Keratinocyte (primary cell): ENCODE data around the gene PPP1R16B. TPM values are rescaled to one million over a fixed set of nuclear protein-coding genes. Genes with fewer than 3 reads are reported as not detected.

Experiments used
- DNase-seq: peaks from one replicate; pipeline ENCODE4 v3.0.0-alpha.2; 2011; ENCODE audit warnings: low read depth, missing footprints, low spot score
- FAIRE-seq: peaks from 2 replicates; lab custom pipeline; 2011; peaks lifted over from hg19 to GRCh38; lab: Jason Lieb, UNC
- H2AFZ ChIP-seq: 2 replicates; pipeline ENCODE4 v1.6.0; 2012; ENCODE audit warnings: low read length, control low read depth, inconsistent platforms; ENCODE audit not compliant: control insufficient read depth
- H3K27ac ChIP-seq: 2 replicates; pipeline ENCODE4 v1.5.1; 2011; ENCODE audit warnings: low read length; ENCODE audit not compliant: control insufficient read depth, insufficient read depth
- H3K27me3 ChIP-seq: 3 replicates; pipeline ENCODE4 v1.6.0; 2011; ENCODE audit warnings: low read length; ENCODE audit not compliant: control insufficient read depth, insufficient read depth; ENCODE audit errors: extremely low read depth
- H3K36me3 ChIP-seq, 2 experiments: 2 replicates in 1 of 2; 3 replicates in 1 of 2; pipeline ENCODE4 v1.5.1; 2011; ENCODE audit warnings: low read length in 2 of 2, mild to moderate bottlenecking in 1 of 2; ENCODE audit not compliant: control insufficient read depth in 2 of 2, insufficient read depth in 2 of 2; ENCODE audit errors: extremely low read depth in 1 of 2
- H3K4me1 ChIP-seq: 3 replicates; pipeline ENCODE4 v1.5.1; 2011; ENCODE audit warnings: low read length; ENCODE audit not compliant: control insufficient read depth, insufficient read depth; ENCODE audit errors: extremely low read depth
- H3K4me2 ChIP-seq: 3 replicates; pipeline ENCODE4 v1.6.0; 2011; ENCODE audit warnings: low read depth, low read length; ENCODE audit not compliant: control insufficient read depth, insufficient read depth; ENCODE audit errors: extremely low read depth
- H3K4me3 ChIP-seq, 3 experiments: fragments of 200-600 bp in 1 of 3; sonication (generic) in 1 of 3; 2 replicates in 2 of 3; 3 replicates in 1 of 3; pipeline ENCODE4 v1.5.1; 2011 to 2016; ENCODE audit warnings: low read length in 3 of 3, mild to moderate bottlenecking in 3 of 3, control low read depth in 2 of 3, inconsistent platforms in 1 of 3, low read depth in 1 of 3, mixed read lengths in 1 of 3, mixed run types in 1 of 3, moderate library complexity in 1 of 3; ENCODE audit not compliant: control insufficient read depth in 2 of 3, insufficient read depth in 2 of 3; ENCODE audit errors: extremely low read depth in 1 of 3
- H3K79me2 ChIP-seq: 2 replicates; pipeline ENCODE4 v1.6.0; 2012; ENCODE audit warnings: low read length; ENCODE audit not compliant: control insufficient read depth, insufficient read depth
- H3K9ac ChIP-seq: 3 replicates; pipeline ENCODE4 v1.6.0; 2011; ENCODE audit warnings: low read length; ENCODE audit not compliant: control insufficient read depth, insufficient read depth; ENCODE audit errors: extremely low read depth
- H3K9me1 ChIP-seq: 3 replicates; pipeline ENCODE4 v1.6.0; 2011; ENCODE audit warnings: low read length; ENCODE audit not compliant: control insufficient read depth, insufficient read depth; ENCODE audit errors: extremely low read depth
- H3K9me3 ChIP-seq: 2 replicates; pipeline ENCODE4 v1.5.1; 2012; ENCODE audit warnings: low read depth, low read length; ENCODE audit not compliant: control insufficient read depth
- H4K20me1 ChIP-seq: 3 replicates; pipeline ENCODE4 v1.6.0; 2011; ENCODE audit warnings: low read length; ENCODE audit not compliant: control insufficient read depth, insufficient read depth; ENCODE audit errors: extremely low read depth
- CTCF ChIP-seq, 3 experiments: IDR thresholded peaks in 1 of 3; conservative IDR thresholded peaks in 1 of 3; optimal IDR thresholded peaks in 1 of 3; 2 replicates in 2 of 3; 3 replicates in 1 of 3; pipeline versions ENCODE3 to v1.5.1; 2011; ENCODE audit warnings: low read length in 3 of 3, mild to moderate bottlenecking in 3 of 3, moderate library complexity in 2 of 3, control low read depth in 1 of 3, inconsistent platforms in 1 of 3; ENCODE audit not compliant: insufficient read depth in 2 of 3; ENCODE audit errors: extremely low read depth in 1 of 3
- EZH2 ChIP-seq: IDR thresholded peaks from one replicate; pipeline ENCODE4 v1.6.1; 2012; ENCODE audit warnings: inconsistent platforms, mild to moderate bottlenecking, low read length, moderate library complexity
- dilution Hi-C: fragments of 300-500 bp; cut with MboI; formaldehyde crosslinking; loops from one replicate; pipeline ENCODE4 v1.7.0; 2020; ENCODE audit warnings: low sequenced_read_pairs; ENCODE audit not compliant: extremely low pct_ligation_motif_present
- polyA plus RNA-seq, 5 experiments: library from polyadenylated mRNA; depleted of rRNA in 3 of 5; stranded (reverse) in 3 of 5; stranded (forward) in 1 of 5; unstranded in 1 of 5; fragments of >200 nt; gene quantifications; 1 replicate in 1 of 5; 2 replicates in 3 of 5; 3 replicates in 1 of 5; pipeline versions ENCODE4 v1.2.1 to v1.2.3, GENCODE V29; 2011 to 2012; ENCODE audit warnings: missing spikeins in 2 of 5, low read depth in 1 of 5, low replicate concordance in 1 of 5

Gene PPP1R16B
- polyA plus RNA-seq, 1 donor (not counting 4 experiments of a cell fraction or from before 2014, with no cell fraction given), result not detected

DNA sequence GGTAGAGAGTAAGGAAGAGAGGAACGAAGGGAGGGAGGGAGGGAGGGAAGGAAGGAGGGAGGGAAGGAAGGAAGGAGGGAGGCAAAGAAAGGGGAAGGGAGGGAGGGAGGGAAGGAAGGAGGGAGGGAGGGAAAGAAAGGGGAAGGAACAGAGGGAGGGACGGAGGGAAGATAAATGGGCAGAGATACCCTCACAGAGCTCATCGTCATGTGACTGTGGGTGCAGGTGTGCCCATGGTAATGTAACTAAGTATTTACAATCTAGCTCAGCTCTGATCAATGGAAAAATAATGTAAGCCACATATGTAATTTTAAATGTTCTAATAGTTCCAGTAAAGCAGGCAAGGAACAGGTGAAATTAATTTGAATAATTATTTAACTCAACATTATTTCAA lies 66.1 kb downstream of the PPP1R16B start:
- Histone ChIP-seq H3K9ac (no peak overlapping the region), H3K79me2 (no peaks in the 10 kb centered on the region), H3K4me2 (no peak overlapping the region), H3K27me3 (peaks cover 11% of the 10 kb centered on the region), H3K9me1 (no peaks in the 10 kb centered on the region), H3K27ac (no peak overlapping the region), H2AFZ (no peak overlapping the region), H3K4me3 (no peak overlapping the region), H4K20me1 (peaks cover 4% of the 10 kb centered on the region), H3K36me3 (no peaks in the 10 kb centered on the region), H3K9me3 (no peaks in the 10 kb centered on the region), H3K4me1 (no peaks in the 10 kb centered on the region)
- TF ChIP-seq EZH2, result no peak
- TF ChIP-seq CTCF (optimal IDR thresholded peaks at IDR 0.05 in 1 of 3, IDR thresholded peaks at IDR 0.05 in 1 of 3, conservative IDR thresholded peaks at IDR 0.05 in 1 of 3; ENCODE audit: extremely low read depth in 1 of 3, insufficient read depth in 2 of 3, low read length in 3 of 3), result no peak
- no peak for FAIRE-seq
- no peak for DNase-seq
- dilution Hi-C loops, result no loop called here

GRCh38 chr20:38872036-38872435 lies 66.5 kb downstream of the PPP1R16B start:
- dilution Hi-C loops, result no loop called here
- no peak for TF ChIP-seq CTCF (optimal IDR thresholded peaks at IDR 0.05 in 1 of 3, IDR thresholded peaks at IDR 0.05 in 1 of 3, conservative IDR thresholded peaks at IDR 0.05 in 1 of 3; ENCODE audit: extremely low read depth in 1 of 3, insufficient read depth in 2 of 3, low read length in 3 of 3)
- TF ChIP-seq EZH2, result no peak

More at GRCh38 chr20:38872036-38872435, 66.5 kb downstream of the PPP1R16B start:
- no peaks in the 10 kb centered on the region for H3K4me1 ChIP-seq
- peaks cover 11% of the 10 kb centered on the region for H3K27me3 ChIP-seq
- peaks cover 4% of the 10 kb centered on the region for H4K20me1 ChIP-seq
- DNase-seq, result no peak
- H3K9ac ChIP-seq, result no peak overlapping the region
- H3K27ac ChIP-seq, result no peak overlapping the region
- no peak overlapping the region for H2AFZ ChIP-seq
- H3K9me1 ChIP-seq, result no peaks in the 10 kb centered on the region
- H3K36me3 ChIP-seq, result no peaks in the 10 kb centered on the region
- H3K4me2 ChIP-seq, result no peak overlapping the region
- H3K4me3 ChIP-seq, result no peak overlapping the region
- no peaks in the 10 kb centered on the region for H3K9me3 ChIP-seq
- H3K79me2 ChIP-seq, result no peaks in the 10 kb centered on the region
- no peak for FAIRE-seq
